ENCODE results near the gene ERC2. TPM values are rescaled to one million over a fixed set of nuclear protein-coding genes. Genes with fewer than 3 reads are reported as not detected.

ERC2 gene
- total RNA-seq, 1 donor from 2014 or later, result 0.65 TPM

DNA sequence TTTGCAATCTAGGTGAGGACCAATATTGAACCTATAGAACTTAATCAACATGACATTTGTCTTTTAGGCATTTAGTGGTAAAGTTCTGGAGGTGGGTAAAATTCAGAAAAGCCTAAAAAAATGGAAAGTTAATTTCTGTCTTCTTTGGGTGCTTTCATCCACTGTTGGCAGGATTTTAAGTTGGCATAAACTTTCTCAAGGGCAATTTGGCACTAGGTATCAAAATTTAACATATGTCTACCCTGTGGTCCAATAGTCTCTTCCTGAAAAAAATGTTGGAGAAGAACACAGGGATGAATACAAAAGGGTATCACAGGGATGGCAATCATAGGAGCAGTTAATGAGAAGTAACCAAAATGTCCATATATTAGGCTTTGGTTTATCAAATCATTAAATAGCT lies 754.2 kb downstream of the ERC2 start:
- no peaks in the 10 kb centered on the region for H3K36me3 Mint-ChIP-seq (ENCODE audit: low read depth)
- no peaks in the 10 kb centered on the region for H3K27me3 Mint-ChIP-seq (ENCODE audit: low read depth)
- no peak overlapping the region for H3K27ac Mint-ChIP-seq (ENCODE audit: unreplicated experiment)
- no peak for DNase-seq (ENCODE audit: low spot score)
- H3K4me3 Mint-ChIP-seq (ENCODE audit: unreplicated experiment), result no peak overlapping the region
- TF ChIP-seq, protein P1, sequence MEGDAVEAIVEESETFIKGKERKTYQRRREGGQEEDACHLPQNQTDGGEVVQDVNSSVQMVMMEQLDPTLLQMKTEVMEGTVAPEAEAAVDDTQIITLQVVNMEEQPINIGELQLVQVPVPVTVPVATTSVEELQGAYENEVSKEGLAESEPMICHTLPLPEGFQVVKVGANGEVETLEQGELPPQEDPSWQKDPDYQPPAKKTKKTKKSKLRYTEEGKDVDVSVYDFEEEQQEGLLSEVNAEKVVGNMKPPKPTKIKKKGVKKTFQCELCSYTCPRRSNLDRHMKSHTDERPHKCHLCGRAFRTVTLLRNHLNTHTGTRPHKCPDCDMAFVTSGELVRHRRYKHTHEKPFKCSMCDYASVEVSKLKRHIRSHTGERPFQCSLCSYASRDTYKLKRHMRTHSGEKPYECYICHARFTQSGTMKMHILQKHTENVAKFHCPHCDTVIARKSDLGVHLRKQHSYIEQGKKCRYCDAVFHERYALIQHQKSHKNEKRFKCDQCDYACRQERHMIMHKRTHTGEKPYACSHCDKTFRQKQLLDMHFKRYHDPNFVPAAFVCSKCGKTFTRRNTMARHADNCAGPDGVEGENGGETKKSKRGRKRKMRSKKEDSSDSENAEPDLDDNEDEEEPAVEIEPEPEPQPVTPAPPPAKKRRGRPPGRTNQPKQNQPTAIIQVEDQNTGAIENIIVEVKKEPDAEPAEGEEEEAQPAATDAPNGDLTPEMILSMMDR (IDR thresholded peaks at IDR 0.05), result no peak
- H3K9me3 Mint-ChIP-seq (ENCODE audit: low read depth), result no peaks in the 10 kb centered on the region
- peaks cover 16% of the 10 kb centered on the region for H3K4me1 Mint-ChIP-seq (ENCODE audit: low read depth)

DNA sequence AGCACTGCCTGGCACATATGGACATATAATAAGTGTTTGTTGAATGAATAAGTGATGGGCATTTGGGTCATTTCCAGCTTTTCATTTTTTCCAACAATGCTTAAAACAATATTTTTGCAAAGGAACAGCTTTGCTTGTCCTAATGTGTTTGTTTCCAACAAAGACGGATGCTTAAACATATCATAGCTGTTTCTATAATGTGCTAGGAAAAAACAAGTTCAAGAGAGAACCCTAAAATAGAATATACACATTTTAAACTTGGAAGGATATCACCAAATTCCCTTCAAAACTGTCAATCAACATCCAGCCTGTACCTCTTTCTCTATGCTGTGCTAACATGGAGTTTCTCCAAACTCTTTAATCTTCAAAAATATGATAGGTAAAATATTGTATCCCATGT lies 756.6 kb downstream of the ERC2 start:
- DNase-seq (ENCODE audit: low spot score), result no peak
- Mint-ChIP-seq H3K9me3 (ENCODE audit: low read depth) (no peaks in the 10 kb centered on the region), H3K27ac (ENCODE audit: unreplicated experiment) (no peak overlapping the region)

DNA sequence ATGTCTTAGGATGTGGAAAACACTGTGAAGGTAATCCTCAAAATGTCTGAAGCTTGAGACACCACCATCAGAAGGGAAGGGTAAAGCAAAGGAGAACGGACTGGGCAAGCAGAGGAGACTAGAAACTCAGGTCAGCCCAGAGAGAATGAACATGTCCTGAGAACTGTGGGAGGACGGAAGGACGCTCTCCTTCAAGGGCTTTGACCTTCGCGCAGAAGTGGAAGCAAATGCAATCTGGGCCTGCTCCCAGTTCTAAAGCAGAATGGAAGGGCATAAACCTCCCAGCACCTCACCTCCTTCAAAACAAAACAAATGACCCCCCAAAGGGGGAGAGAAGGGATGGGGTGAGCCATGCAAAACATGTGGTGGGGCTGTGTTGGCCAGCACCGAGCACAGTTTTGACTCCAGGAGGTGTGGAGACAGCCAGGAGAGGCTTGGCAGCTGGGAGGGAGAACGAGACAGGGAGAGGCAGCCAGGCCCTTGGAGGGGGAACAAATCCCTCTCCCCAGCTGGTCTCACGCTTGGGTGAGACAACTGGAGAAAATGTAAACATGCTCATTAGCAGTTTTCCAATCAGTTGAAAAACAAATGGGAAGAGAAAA lies 758.8 kb downstream of the ERC2 start:
- Mint-ChIP-seq H3K9me3 (ENCODE audit: low read depth) (no peaks in the 10 kb centered on the region), H3K27me3 (ENCODE audit: low read depth) (no peaks in the 10 kb centered on the region), H3K27ac (ENCODE audit: unreplicated experiment) (no peak overlapping the region), H3K4me3 (ENCODE audit: unreplicated experiment) (no peak overlapping the region), H3K36me3 (ENCODE audit: low read depth) (no peaks in the 10 kb centered on the region), H3K4me1 (ENCODE audit: low read depth) (peaks cover 10% of the 10 kb centered on the region)
- TF ChIP-seq, protein P1 (IDR thresholded peaks at IDR 0.05), result no peak
- no peak for DNase-seq (ENCODE audit: low spot score)

More for the DNA sequence above, 756.6 kb downstream of the ERC2 start:
- TF ChIP-seq, protein P1 (IDR thresholded peaks at IDR 0.05), result no peak
- no peaks in the 10 kb centered on the region for H3K27me3 Mint-ChIP-seq (ENCODE audit: low read depth)
- H3K4me1 Mint-ChIP-seq (ENCODE audit: low read depth), result peaks cover 6% of the 10 kb centered on the region
- H3K36me3 Mint-ChIP-seq (ENCODE audit: low read depth), result no peaks in the 10 kb centered on the region
- no peak overlapping the region for H3K4me3 Mint-ChIP-seq (ENCODE audit: unreplicated experiment)

DNA sequence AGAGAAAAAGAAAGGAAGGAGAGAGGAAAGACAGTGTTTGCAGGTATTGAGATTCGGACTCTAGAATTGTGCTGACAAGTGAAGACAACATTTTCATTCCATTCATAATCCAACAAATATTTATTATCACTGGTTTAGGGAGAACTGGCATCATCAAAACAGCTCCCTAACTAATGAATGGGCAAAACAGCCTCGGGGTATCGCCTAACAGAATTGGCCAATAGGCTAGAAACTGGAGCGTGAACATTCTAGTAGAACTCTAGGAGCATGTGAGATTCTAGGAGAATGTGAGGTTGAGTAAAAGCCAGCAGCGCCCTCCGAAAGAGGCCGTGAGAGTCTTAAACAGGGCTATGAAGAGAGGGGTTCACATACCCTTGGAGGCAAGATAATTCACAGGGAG lies 759.3 kb downstream of the ERC2 start:
- no peak overlapping the region for H3K4me3 Mint-ChIP-seq (ENCODE audit: unreplicated experiment)
- H3K4me1 Mint-ChIP-seq (ENCODE audit: low read depth), result peaks cover 13% of the 10 kb centered on the region
- H3K27me3 Mint-ChIP-seq (ENCODE audit: low read depth), result no peaks in the 10 kb centered on the region
- H3K9me3 Mint-ChIP-seq (ENCODE audit: low read depth), result no peaks in the 10 kb centered on the region
- H3K27ac Mint-ChIP-seq (ENCODE audit: unreplicated experiment), result no peak overlapping the region
- TF ChIP-seq, protein P1 (IDR thresholded peaks at IDR 0.05), result no peak
- no peak for DNase-seq (ENCODE audit: low spot score)
- H3K36me3 Mint-ChIP-seq (ENCODE audit: low read depth), result no peaks in the 10 kb centered on the region

DNA sequence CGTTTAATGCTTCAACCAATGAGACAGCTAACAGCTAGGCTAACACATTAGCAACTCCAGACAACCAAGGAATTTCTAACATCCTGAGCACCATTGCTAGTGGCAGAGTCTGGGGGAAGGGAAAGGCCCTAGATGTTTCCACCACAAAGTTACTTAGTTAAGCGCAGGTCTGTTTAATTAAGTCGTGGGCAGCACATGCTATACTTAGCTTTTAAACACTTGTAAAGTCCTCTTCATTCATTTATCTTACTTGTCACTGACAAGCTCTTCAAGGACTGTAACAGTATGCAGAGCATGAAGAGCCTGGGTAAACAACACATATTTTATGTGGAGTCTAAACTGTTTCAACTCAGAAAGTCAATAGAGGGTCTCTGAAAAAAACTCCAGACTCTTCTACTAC lies 760.0 kb downstream of the ERC2 start:
- Mint-ChIP-seq H3K9me3 (ENCODE audit: low read depth) (no peaks in the 10 kb centered on the region), H3K36me3 (ENCODE audit: low read depth) (no peaks in the 10 kb centered on the region), H3K4me1 (ENCODE audit: low read depth) (peaks cover 13% of the 10 kb centered on the region), H3K27ac (ENCODE audit: unreplicated experiment) (no peak overlapping the region), H3K27me3 (ENCODE audit: low read depth) (no peaks in the 10 kb centered on the region), H3K4me3 (ENCODE audit: unreplicated experiment) (no peak overlapping the region)
- no peak for DNase-seq (ENCODE audit: low spot score)
- TF ChIP-seq, protein P1 (IDR thresholded peaks at IDR 0.05), result no peak

Data from chondrocyte (in vitro differentiated cells).